SK-N-MC (cell line): ENCODE measurements around the gene MMD2.

Source experiments
- EZH2 ChIP-seq: fragments of 200-600 bp; sonication (generic); IDR thresholded peaks from one replicate; pipeline ENCODE4 v1.6.1; 2017; ENCODE audit warnings: antibody characterized with exemption
- FOXP2 ChIP-seq: optimal IDR thresholded peaks from 2 replicates; pipeline ENCODE3; 2011; ENCODE audit warnings: mild to moderate bottlenecking, moderate library complexity; ENCODE audit not compliant: insufficient read depth; ENCODE audit errors: extremely low read length, control extremely low read depth

- TF ChIP-seq FOXP2 (no peak), EZH2 (no peak)
These were observed 73.6 kb downstream of the MMD2 start for GRCh38 chr7:4885317-4885807.
